Stomach (tissue), 9 donors: Measurements from ENCODE around the gene HIBADH. TPM values are rescaled to one million over a fixed set of nuclear protein-coding genes. Genes with fewer than 3 reads are reported as not detected.
"Not testable (repeated sequence)": the region's sequence is repeated elsewhere in the genome, so short reads cannot be mapped to it uniquely, and the experiment has no call there.

Experiments used
- DNase-seq, 2 donors: peaks; one replicate each; pipeline versions ENCODE4 v3.0.0 to v3.0.0-alpha.2; 2013 to 2019
- H3K27ac ChIP-seq, 5 donors: fragments of 200-600 bp in 4 of 5; sonication (generic) in 4 of 5; one replicate each; pipeline ENCODE4 v1.5.1; 2013 to 2019; ENCODE audit warnings: mild to moderate bottlenecking in 1 of 5, moderate library complexity in 1 of 5
- H3K27me3 ChIP-seq, 3 donors: fragments of 200-600 bp; sonication (generic); one replicate each; pipeline ENCODE4 v1.5.1; 2017 to 2019; ENCODE audit warnings: mixed run types in 1 of 3
- H3K36me3 ChIP-seq, 4 donors: fragments of 200-600 bp; sonication (generic); 1 replicate in 3 of 4; 2 replicates in 1 of 4; pipeline ENCODE4 v1.5.1; 2016 to 2019
- H3K4me1 ChIP-seq, 4 donors: fragments of 200-600 bp; sonication (generic); one replicate each; pipeline ENCODE4 v1.5.1; 2016 to 2019
- H3K4me3 ChIP-seq, 4 donors: fragments of 200-600 bp; sonication (generic) in 3 of 4; one replicate each; pipeline ENCODE4 v1.5.1; 2016 to 2019; ENCODE audit warnings: mild to moderate bottlenecking in 1 of 4
- H3K9me3 ChIP-seq, 4 donors: fragments of 200-600 bp; sonication (generic); one replicate each; pipeline ENCODE4 v1.5.1; 2016 to 2019
- EP300 ChIP-seq: sonication (generic); formaldehyde crosslinking; IDR thresholded peaks from one replicate; pipeline ENCODE4 v1.6.1; 2017; ENCODE audit warnings: antibody characterized with exemption
- POLR2A ChIP-seq, 4 donors: fragments of 450-650 bp; IDR thresholded peaks; one replicate each; pipeline ENCODE4 v1.6.1; 2016; ENCODE audit warnings: antibody characterized with exemption in 4 of 4, control low read depth in 2 of 4, mild to moderate bottlenecking in 1 of 4, moderate library complexity in 1 of 4
- POLR2AphosphoS5 ChIP-seq, 3 donors: sonication (generic); formaldehyde crosslinking; IDR thresholded peaks; one replicate each; pipeline ENCODE4 v1.6.1; 2016; ENCODE audit warnings: antibody characterized with exemption in 3 of 3
- WGBS, 5 donors: extraction: QIAGEN DNeasy Blood & Tissue Kit in 3 of 5; methylation state at CpG; one replicate each; pipeline versions ENCODE4 v1.1.5 to v1.1.7; 2013 to 2018; 5-methylcytosine and 5-hydroxymethylcytosine counted together
- intact Hi-C: fragments of 100-400 bp; cut with DNase I; formaldehyde crosslinking; loops from one replicate; pipeline ENCODE4 v1.15.1; 2023; ENCODE audit warnings: low total_unique reads
- polyA plus RNA-seq, 3 donors: library from polyadenylated mRNA; stranded (reverse); fragments of 200-250 nt; gene quantifications; one replicate each; pipeline ENCODE4 v1.2.3, GENCODE V29; 2013
- total RNA-seq, 5 donors: library from RNA; depleted of rRNA; stranded (reverse); fragments of >200 nt; gene quantifications; one replicate each; pipeline versions ENCODE4 v1.1.0 to v1.2.3, GENCODE V29; 2014 to 2016
- TF ChIP-seq, protein P1 (sequence below), 7 experiments: fragments of 450-650 bp in 4 of 7; fragments of 200-600 bp in 3 of 7; sonication (generic) in 3 of 7; IDR thresholded peaks; one replicate each; pipeline ENCODE4 v1.5.1; 2016 to 2019; ENCODE audit warnings: antibody characterized with exemption in 7 of 7, control low read depth in 2 of 7, mild to moderate bottlenecking in 1 of 7
- donor health status: healthy with polysubstance abuse.
- donor health status: Bipolar disorder and iron deficiency.
- donor health status: healthy.

HIBADH gene
- total and polyA plus RNA-seq, 8 donors, result 17.5 to 65.2 (median 45.8) TPM

- peak overlapping the region in 1 of 4 donors; percentile 9 for H3K4me3 ChIP-seq
- no peaks in the 10 kb centered on the region for H3K27me3 ChIP-seq
- no peaks in the 10 kb centered on the region for H3K9me3 ChIP-seq
- H3K36me3 ChIP-seq, result peaks cover 0 to 12% (median 6%) of the 10 kb centered on the region in 4 donors
- TF ChIP-seq EP300 (no peak), POLR2AphosphoS5 (IDR thresholded peaks at IDR 0.05) (no peak), POLR2A (IDR thresholded peaks at IDR 0.05) (no peak)
- TF ChIP-seq, protein P1, sequence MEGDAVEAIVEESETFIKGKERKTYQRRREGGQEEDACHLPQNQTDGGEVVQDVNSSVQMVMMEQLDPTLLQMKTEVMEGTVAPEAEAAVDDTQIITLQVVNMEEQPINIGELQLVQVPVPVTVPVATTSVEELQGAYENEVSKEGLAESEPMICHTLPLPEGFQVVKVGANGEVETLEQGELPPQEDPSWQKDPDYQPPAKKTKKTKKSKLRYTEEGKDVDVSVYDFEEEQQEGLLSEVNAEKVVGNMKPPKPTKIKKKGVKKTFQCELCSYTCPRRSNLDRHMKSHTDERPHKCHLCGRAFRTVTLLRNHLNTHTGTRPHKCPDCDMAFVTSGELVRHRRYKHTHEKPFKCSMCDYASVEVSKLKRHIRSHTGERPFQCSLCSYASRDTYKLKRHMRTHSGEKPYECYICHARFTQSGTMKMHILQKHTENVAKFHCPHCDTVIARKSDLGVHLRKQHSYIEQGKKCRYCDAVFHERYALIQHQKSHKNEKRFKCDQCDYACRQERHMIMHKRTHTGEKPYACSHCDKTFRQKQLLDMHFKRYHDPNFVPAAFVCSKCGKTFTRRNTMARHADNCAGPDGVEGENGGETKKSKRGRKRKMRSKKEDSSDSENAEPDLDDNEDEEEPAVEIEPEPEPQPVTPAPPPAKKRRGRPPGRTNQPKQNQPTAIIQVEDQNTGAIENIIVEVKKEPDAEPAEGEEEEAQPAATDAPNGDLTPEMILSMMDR (IDR thresholded peaks at IDR 0.05), result no peak
- peaks cover 0 to 20% (median 9%) of the 10 kb centered on the region in 4 donors for H3K4me1 ChIP-seq
- 77 to 89% (median 79%) methylated on average over 2 of the region's 2 CpGs for WGBS, 5 donors
- H3K27ac ChIP-seq, result peak overlapping the region in 3 of 5 donors; percentile 29 to 63 (median 53)
- intact Hi-C loops, result no loop called here
- no peak for DNase-seq
Measured at GRCh38 chr7:27642271-27642670, 20.4 kb downstream of the HIBADH start.

GRCh38 chr7:27641581-27642230 is 21.0 kb downstream of the HIBADH start:
- Histone ChIP-seq H3K4me1 (peaks cover 0 to 20% (median 9%) of the 10 kb centered on the region in 4 donors), H3K4me3 (peak overlapping the region in 1 of 4 donors; percentile 9), H3K27ac (peak overlapping the region in 4 of 5 donors; percentile 29 to 63 (median 44)), H3K36me3 (peaks cover 0 to 10% (median 3%) of the 10 kb centered on the region in 4 donors), H3K27me3 (no peaks in the 10 kb centered on the region), H3K9me3 (no peaks in the 10 kb centered on the region)
- WGBS, 5 donors, result 25 to 47% (median 36%) methylated on average over 4 of the region's 4 CpGs
- intact Hi-C loops, result no loop called here
- DNase-seq, result no peak
- TF ChIP-seq EP300 (no peak), POLR2AphosphoS5 (IDR thresholded peaks at IDR 0.05) (no peak), POLR2A (IDR thresholded peaks at IDR 0.05) (no peak)
- TF ChIP-seq, protein P1 (IDR thresholded peaks at IDR 0.05), result no peak

- DNase-seq, result peak; percentile 37 to 60
- 23 to 35% (median 28%) methylated on average over 5 of the region's 5 CpGs for WGBS, 5 donors
- Histone ChIP-seq H3K27ac (peak overlapping the region in 4 of 5 donors; percentile 29 to 63 (median 44)), H3K4me1 (peaks cover 0 to 27% (median 13%) of the 10 kb centered on the region in 4 donors), H3K4me3 (no peak overlapping the region), H3K9me3 (no peaks in the 10 kb centered on the region), H3K27me3 (no peaks in the 10 kb centered on the region), H3K36me3 (peaks cover 0 to 10% (median 2%) of the 10 kb centered on the region in 4 donors)
- intact Hi-C loops, result no loop called here
- no peak for TF ChIP-seq EP300
- TF ChIP-seq POLR2AphosphoS5 (IDR thresholded peaks at IDR 0.05), result peak in 1 of 3 donors; percentile 62
- TF ChIP-seq, protein P1 (IDR thresholded peaks at IDR 0.05), result no peak
Measured at GRCh38 chr7:27640884-27641574, 21.7 kb downstream of the HIBADH start.

GRCh38 chr7:27639851-27640250 is 22.8 kb downstream of the HIBADH start:
- Histone ChIP-seq H3K9me3 (no peaks in the 10 kb centered on the region), H3K36me3 (peaks cover 0 to 10% (median 7%) of the 10 kb centered on the region in 4 donors), H3K4me1 (peaks cover 0 to 31% (median 15%) of the 10 kb centered on the region in 4 donors), H3K27ac (no peak overlapping the region), H3K4me3 (no peak overlapping the region), H3K27me3 (no peaks in the 10 kb centered on the region)
- 86 to 97% (median 95%) methylated on average over 6 of the region's 6 CpGs for WGBS, 5 donors
- no peak for DNase-seq
- intact Hi-C loops, result no loop called here
- TF ChIP-seq, protein P1 (IDR thresholded peaks at IDR 0.05), result no peak
- no peak for TF ChIP-seq POLR2AphosphoS5 (IDR thresholded peaks at IDR 0.05)
- TF ChIP-seq POLR2A (IDR thresholded peaks at IDR 0.05), result no peak
- no peak for TF ChIP-seq EP300

DNA sequence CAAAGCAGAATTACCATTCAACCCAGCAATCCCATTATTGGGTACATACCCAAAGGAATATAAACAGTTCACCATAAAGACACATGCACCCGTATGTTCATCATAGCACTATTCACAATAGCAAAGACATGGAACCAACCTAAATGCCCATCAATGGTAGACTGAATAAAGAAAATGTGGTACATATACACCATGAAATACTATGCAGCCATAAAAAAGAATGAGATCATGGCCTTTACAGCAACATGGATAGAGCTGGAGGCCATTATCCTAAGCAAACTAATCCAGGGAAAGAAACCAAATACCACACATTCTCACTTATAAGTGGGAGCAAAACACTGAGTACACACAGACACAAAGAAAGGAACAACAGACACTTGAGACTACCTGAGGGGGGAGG is 23.6 kb downstream of the HIBADH start:
- intact Hi-C loops, H3K4me3 ChIP-seq, H3K27me3 ChIP-seq, H3K27ac ChIP-seq, DNase-seq, H3K9me3 ChIP-seq: not testable (repeated sequence)
- H3K36me3 ChIP-seq, result peaks cover 0 to 10% (median 7%) of the 10 kb centered on the region in 4 donors
- WGBS, 5 donors, result 93 to 100% (median 94%) methylated on average over 1 of the region's 1 CpG
- H3K4me1 ChIP-seq, result peaks cover 0 to 31% (median 15%) of the 10 kb centered on the region in 4 donors
